GM12801 (cell line): ENCODE results near the gene HLA-DRB5.

Source experiments
- CTCF ChIP-seq: IDR thresholded peaks from one replicate; pipeline ENCODE4 v1.5.1; 2011; ENCODE audit warnings: control low read depth; ENCODE audit not compliant: insufficient read length; ENCODE audit errors: extremely low read depth

Gene HLA-DRB5

GRCh38 chr6:32562940-32563339 lies 32.9 kb upstream of the HLA-DRB5 start:
- no peak for TF ChIP-seq CTCF

- TF ChIP-seq CTCF, result no peak
Measured at GRCh38 chr6:32559747-32560146, 29.7 kb upstream of the HLA-DRB5 start.

- TF ChIP-seq CTCF, result no peak
Measured at GRCh38 chr6:32558426-32559057, 28.5 kb upstream of the HLA-DRB5 start.

- TF ChIP-seq CTCF, result no peak
Measured at GRCh38 chr6:32554116-32554965, 24.3 kb upstream of the HLA-DRB5 start.

- TF ChIP-seq CTCF, result no peak
Measured at GRCh38 chr6:32553037-32553742, 23.1 kb upstream of the HLA-DRB5 start.

- TF ChIP-seq CTCF, result no peak
Measured at GRCh38 chr6:32551410-32551809, 21.3 kb upstream of the HLA-DRB5 start.

- no peak for TF ChIP-seq CTCF
Measured at GRCh38 chr6:32539839-32540238, 9.8 kb upstream of the HLA-DRB5 start.
